ENCODE results near the gene TP53I13. TPM values are rescaled to one million over a fixed set of nuclear protein-coding genes. Genes with fewer than 3 reads are reported as not detected.

Gene TP53I13
- total and polyA plus RNA-seq, 2 of the 13 experiments (the other 11 are each of a cell fraction or from before 2014, with no cell fraction given) = 16.9 to 25.7 TPM

GRCh38 chr17:29579866-29580771, 11.6 kb downstream of the TP53I13 start (continued):
- no peak for TF ChIP-seq TEF (CRISPR knock-in tag; IDR thresholded peaks at IDR 0.05)
- peak; percentile 69 for TF ChIP-seq THAP11 (CRISPR knock-in tag; IDR thresholded peaks at IDR 0.05)
- TF ChIP-seq NR2F2 (IDR thresholded peaks at IDR 0.05; ENCODE audit: borderline replicate concordance, low read depth) = no peak
- TF ChIP-seq ZNF556 (CRISPR knock-in tag; IDR thresholded peaks at IDR 0.05; ENCODE audit: borderline replicate concordance) = peak; percentile 44; the same call in 1 of the 2 replicates
- TF ChIP-seq TCF12 (IDR thresholded peaks at IDR 0.05) = no peak
- no peak for TF ChIP-seq TCF12 (CRISPR knock-in tag; IDR thresholded peaks at IDR 0.05)
- TF ChIP-seq ZGPAT (CRISPR knock-in tag; IDR thresholded peaks at IDR 0.05) = peak; percentile 39; the same call in 1 of the 2 replicates
- TF ChIP-seq ISX (CRISPR knock-in tag; conservative IDR thresholded peaks at IDR 0.05) = no peak
- TF ChIP-seq NFKB2 (CRISPR knock-in tag; IDR thresholded peaks at IDR 0.05; ENCODE audit: borderline replicate concordance) = 0 out of 2 replicates have a peak, but pooled peaks have one; percentile 13
- no peak for TF ChIP-seq CCAR2 (optimal IDR thresholded peaks at IDR 0.05; ENCODE audit: low read depth, low read length)
- no peak for TF ChIP-seq TFDP2 (CRISPR knock-in tag; IDR thresholded peaks at IDR 0.05)
- no peak for TF ChIP-seq ZNF230 (CRISPR knock-in tag; IDR thresholded peaks at IDR 0.05)
- TF ChIP-seq SALL1 (CRISPR knock-in tag; IDR thresholded peaks at IDR 0.05) = peak; percentile 39
- no peak for TF ChIP-seq HINFP (CRISPR knock-in tag; IDR thresholded peaks at IDR 0.05; ENCODE audit: low read depth)
- peak; percentile 63 for TF ChIP-seq MAX (IDR thresholded peaks at IDR 0.05)
- peak; percentile 72 for TF ChIP-seq BHLHE40 (IDR thresholded peaks at IDR 0.05; ENCODE audit: low read length)
- no peak for TF ChIP-seq HNRNPK (IDR thresholded peaks at IDR 0.05; ENCODE audit: low read depth, low read length, poor library complexity, severe bottlenecking)
- no peak for TF ChIP-seq MTERF4 (CRISPR knock-in tag; IDR thresholded peaks at IDR 0.05)

All from HepG2 (cell line).